ENCODE results near the gene BZW1.

BZW1 gene

DNA sequence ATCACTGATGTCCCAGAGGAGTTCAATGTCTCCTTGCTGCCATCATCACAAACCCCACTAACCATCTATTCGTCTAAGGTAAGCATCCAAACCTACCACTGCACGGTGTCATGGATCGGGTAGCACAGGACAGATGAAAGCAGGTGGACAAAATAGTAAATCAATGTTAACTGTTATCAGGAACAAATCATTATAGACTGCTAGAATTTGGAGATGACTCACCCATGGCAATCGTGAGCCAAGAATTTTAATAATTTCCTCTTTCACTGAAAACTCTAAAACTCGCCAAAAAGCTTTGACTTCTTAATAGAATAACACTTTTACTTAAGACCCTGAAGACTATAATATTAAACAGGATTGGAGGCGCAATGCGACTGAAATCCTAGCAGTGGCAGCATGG, 33.7 kb upstream of the BZW1 start:
- H3K4me1 ChIP-seq (ENCODE audit: control insufficient read depth, insufficient read depth, low read length): peaks cover 26% of the 10 kb centered on the region
- peak overlapping the region; percentile 25 for H3K4me2 ChIP-seq (ENCODE audit: low read length)
- H3K4me3 ChIP-seq (ENCODE audit: low read length): no peak overlapping the region
- H3K27me3 ChIP-seq (ENCODE audit: control insufficient read depth, insufficient read depth, low read length): no peaks in the 10 kb centered on the region
- H3K9me3 ChIP-seq (replicated peaks; ENCODE audit: low read length): no peaks in the 10 kb centered on the region
- H3K9ac ChIP-seq (ENCODE audit: low read depth, low read length): no peak overlapping the region
- no peaks in the 10 kb centered on the region for H3K36me3 ChIP-seq (ENCODE audit: insufficient read depth, low read length)

- Histone ChIP-seq H3K4me2 (ENCODE audit: low read length) (no peak overlapping the region), H3K27me3 (ENCODE audit: control insufficient read depth, insufficient read depth, low read length) (no peaks in the 10 kb centered on the region), H3K36me3 (ENCODE audit: insufficient read depth, low read length) (no peaks in the 10 kb centered on the region)
Measured at GRCh38 chr2:200779214-200779613, 32.5 kb upstream of the BZW1 start.

DNA sequence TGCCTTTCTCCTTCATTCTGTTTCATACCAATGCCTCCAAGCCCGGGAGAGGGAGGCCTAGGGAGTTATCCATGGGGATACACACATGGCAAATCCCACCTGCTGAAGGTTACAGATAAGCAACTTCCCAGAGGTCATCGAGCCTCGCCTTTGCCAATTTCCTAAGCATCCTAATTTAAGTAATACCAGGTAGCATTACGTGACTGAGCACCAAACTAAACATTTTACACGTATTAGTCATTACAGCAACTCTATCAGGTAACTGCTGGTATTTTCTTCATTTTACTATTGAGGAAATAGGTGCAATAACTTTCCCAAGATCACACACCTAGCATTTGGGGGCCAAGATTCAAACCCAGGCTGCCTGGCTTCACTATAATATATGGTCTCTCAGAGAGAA, 30.1 kb upstream of the BZW1 start:
- Histone ChIP-seq H3K9ac (ENCODE audit: low read depth, low read length) (no peak overlapping the region), H3K27me3 (ENCODE audit: control insufficient read depth, insufficient read depth, low read length) (no peaks in the 10 kb centered on the region), H3K9me3 (replicated peaks; ENCODE audit: low read length) (no peaks in the 10 kb centered on the region), H3K36me3 (ENCODE audit: insufficient read depth, low read length) (no peaks in the 10 kb centered on the region), H3K4me1 (ENCODE audit: control insufficient read depth, insufficient read depth, low read length) (peaks cover 55% of the 10 kb centered on the region), H3K4me3 (ENCODE audit: low read length) (no peak overlapping the region), H3K4me2 (ENCODE audit: low read length) (no peak overlapping the region)

More at GRCh38 chr2:200779214-200779613, 32.5 kb upstream of the BZW1 start:
- Histone ChIP-seq H3K4me1 (ENCODE audit: control insufficient read depth, insufficient read depth, low read length) (peaks cover 32% of the 10 kb centered on the region), H3K9ac (ENCODE audit: low read depth, low read length) (no peak overlapping the region), H3K9me3 (replicated peaks; ENCODE audit: low read length) (no peaks in the 10 kb centered on the region), H3K4me3 (ENCODE audit: low read length) (no peak overlapping the region)

- no peak overlapping the region for H3K4me2 ChIP-seq (ENCODE audit: low read length)
Measured at GRCh38 chr2:200782251-200782650, 29.5 kb upstream of the BZW1 start.

GRCh38 chr2:200784215-200784614, 27.5 kb upstream of the BZW1 start:
- Histone ChIP-seq H3K9ac (ENCODE audit: low read depth, low read length) (no peak overlapping the region), H3K4me3 (ENCODE audit: low read length) (no peak overlapping the region), H3K36me3 (ENCODE audit: insufficient read depth, low read length) (no peaks in the 10 kb centered on the region), H3K9me3 (replicated peaks; ENCODE audit: low read length) (no peaks in the 10 kb centered on the region), H3K4me2 (ENCODE audit: low read length) (no peak overlapping the region), H3K27me3 (ENCODE audit: control insufficient read depth, insufficient read depth, low read length) (no peaks in the 10 kb centered on the region), H3K4me1 (ENCODE audit: control insufficient read depth, insufficient read depth, low read length) (peaks cover 63% of the 10 kb centered on the region)

More at GRCh38 chr2:200782251-200782650, 29.5 kb upstream of the BZW1 start:
- Histone ChIP-seq H3K36me3 (ENCODE audit: insufficient read depth, low read length) (no peaks in the 10 kb centered on the region), H3K9ac (ENCODE audit: low read depth, low read length) (no peak overlapping the region), H3K27me3 (ENCODE audit: control insufficient read depth, insufficient read depth, low read length) (no peaks in the 10 kb centered on the region), H3K4me3 (ENCODE audit: low read length) (no peak overlapping the region), H3K4me1 (ENCODE audit: control insufficient read depth, insufficient read depth, low read length) (peaks cover 60% of the 10 kb centered on the region), H3K9me3 (replicated peaks; ENCODE audit: low read length) (no peaks in the 10 kb centered on the region)

GRCh38 chr2:200786423-200786822, 25.3 kb upstream of the BZW1 start:
- peak overlapping the region; percentile 81 for H3K4me2 ChIP-seq (ENCODE audit: low read length)
- H3K4me3 ChIP-seq (ENCODE audit: low read length): peak overlapping the region; percentile 56
- peaks cover 63% of the 10 kb centered on the region for H3K4me1 ChIP-seq (ENCODE audit: control insufficient read depth, insufficient read depth, low read length)
- H3K36me3 ChIP-seq (ENCODE audit: insufficient read depth, low read length): no peaks in the 10 kb centered on the region
- peak overlapping the region; percentile 86 for H3K9ac ChIP-seq (ENCODE audit: low read depth, low read length)
- H3K27me3 ChIP-seq (ENCODE audit: control insufficient read depth, insufficient read depth, low read length): no peaks in the 10 kb centered on the region
- H3K9me3 ChIP-seq (replicated peaks; ENCODE audit: low read length): no peaks in the 10 kb centered on the region

- peak overlapping the region; percentile 86 for H3K9ac ChIP-seq (ENCODE audit: low read depth, low read length)
Measured at GRCh38 chr2:200786826-200787225, 24.9 kb upstream of the BZW1 start.

GRCh38 chr2:200787351-200788120, 24.2 kb upstream of the BZW1 start:
- Histone ChIP-seq H3K27me3 (ENCODE audit: control insufficient read depth, insufficient read depth, low read length) (no peaks in the 10 kb centered on the region), H3K9ac (ENCODE audit: low read depth, low read length) (peak overlapping the region; percentile 86), H3K4me1 (ENCODE audit: control insufficient read depth, insufficient read depth, low read length) (peaks cover 56% of the 10 kb centered on the region), H3K9me3 (replicated peaks; ENCODE audit: low read length) (no peaks in the 10 kb centered on the region), H3K4me2 (ENCODE audit: low read length) (peak overlapping the region; percentile 81), H3K4me3 (ENCODE audit: low read length) (peak overlapping the region; percentile 52), H3K36me3 (ENCODE audit: insufficient read depth, low read length) (no peaks in the 10 kb centered on the region)

More at GRCh38 chr2:200786826-200787225, 24.9 kb upstream of the BZW1 start:
- Histone ChIP-seq H3K4me3 (ENCODE audit: low read length) (peak overlapping the region; percentile 56), H3K27me3 (ENCODE audit: control insufficient read depth, insufficient read depth, low read length) (no peaks in the 10 kb centered on the region), H3K36me3 (ENCODE audit: insufficient read depth, low read length) (no peaks in the 10 kb centered on the region), H3K9me3 (replicated peaks; ENCODE audit: low read length) (no peaks in the 10 kb centered on the region), H3K4me1 (ENCODE audit: control insufficient read depth, insufficient read depth, low read length) (peaks cover 63% of the 10 kb centered on the region), H3K4me2 (ENCODE audit: low read length) (peak overlapping the region; percentile 81)

GRCh38 chr2:200788121-200788718, 23.5 kb upstream of the BZW1 start:
- peaks cover 53% of the 10 kb centered on the region for H3K4me1 ChIP-seq (ENCODE audit: control insufficient read depth, insufficient read depth, low read length)
- H3K9ac ChIP-seq (ENCODE audit: low read depth, low read length): peak overlapping the region; percentile 86
- H3K9me3 ChIP-seq (replicated peaks; ENCODE audit: low read length): no peaks in the 10 kb centered on the region
- peak overlapping the region; percentile 45 for H3K4me3 ChIP-seq (ENCODE audit: low read length)
- H3K36me3 ChIP-seq (ENCODE audit: insufficient read depth, low read length): no peaks in the 10 kb centered on the region
- peak overlapping the region; percentile 81 for H3K4me2 ChIP-seq (ENCODE audit: low read length)
- no peaks in the 10 kb centered on the region for H3K27me3 ChIP-seq (ENCODE audit: control insufficient read depth, insufficient read depth, low read length)

GRCh38 chr2:200790185-200790584, 21.5 kb upstream of the BZW1 start:
- no peaks in the 10 kb centered on the region for H3K9me3 ChIP-seq (replicated peaks; ENCODE audit: low read length)

GRCh38 chr2:200791905-200792304, 19.8 kb upstream of the BZW1 start:
- peaks cover 43% of the 10 kb centered on the region for H3K4me1 ChIP-seq (ENCODE audit: control insufficient read depth, insufficient read depth, low read length)
- no peaks in the 10 kb centered on the region for H3K36me3 ChIP-seq (ENCODE audit: insufficient read depth, low read length)
- no peak overlapping the region for H3K4me2 ChIP-seq (ENCODE audit: low read length)
- no peaks in the 10 kb centered on the region for H3K9me3 ChIP-seq (replicated peaks; ENCODE audit: low read length)
- no peaks in the 10 kb centered on the region for H3K27me3 ChIP-seq (ENCODE audit: control insufficient read depth, insufficient read depth, low read length)
- no peak overlapping the region for H3K9ac ChIP-seq (ENCODE audit: low read depth, low read length)
- no peak overlapping the region for H3K4me3 ChIP-seq (ENCODE audit: low read length)

More at GRCh38 chr2:200790185-200790584, 21.5 kb upstream of the BZW1 start:
- Histone ChIP-seq H3K4me3 (ENCODE audit: low read length) (no peak overlapping the region), H3K9ac (ENCODE audit: low read depth, low read length) (no peak overlapping the region), H3K36me3 (ENCODE audit: insufficient read depth, low read length) (no peaks in the 10 kb centered on the region), H3K4me1 (ENCODE audit: control insufficient read depth, insufficient read depth, low read length) (peaks cover 48% of the 10 kb centered on the region), H3K27me3 (ENCODE audit: control insufficient read depth, insufficient read depth, low read length) (no peaks in the 10 kb centered on the region), H3K4me2 (ENCODE audit: low read length) (no peak overlapping the region)

Measured in skeletal muscle satellite cell (primary cell).